ENCODE data around the gene PLEKHG3.

Gene PLEKHG3

DNA sequence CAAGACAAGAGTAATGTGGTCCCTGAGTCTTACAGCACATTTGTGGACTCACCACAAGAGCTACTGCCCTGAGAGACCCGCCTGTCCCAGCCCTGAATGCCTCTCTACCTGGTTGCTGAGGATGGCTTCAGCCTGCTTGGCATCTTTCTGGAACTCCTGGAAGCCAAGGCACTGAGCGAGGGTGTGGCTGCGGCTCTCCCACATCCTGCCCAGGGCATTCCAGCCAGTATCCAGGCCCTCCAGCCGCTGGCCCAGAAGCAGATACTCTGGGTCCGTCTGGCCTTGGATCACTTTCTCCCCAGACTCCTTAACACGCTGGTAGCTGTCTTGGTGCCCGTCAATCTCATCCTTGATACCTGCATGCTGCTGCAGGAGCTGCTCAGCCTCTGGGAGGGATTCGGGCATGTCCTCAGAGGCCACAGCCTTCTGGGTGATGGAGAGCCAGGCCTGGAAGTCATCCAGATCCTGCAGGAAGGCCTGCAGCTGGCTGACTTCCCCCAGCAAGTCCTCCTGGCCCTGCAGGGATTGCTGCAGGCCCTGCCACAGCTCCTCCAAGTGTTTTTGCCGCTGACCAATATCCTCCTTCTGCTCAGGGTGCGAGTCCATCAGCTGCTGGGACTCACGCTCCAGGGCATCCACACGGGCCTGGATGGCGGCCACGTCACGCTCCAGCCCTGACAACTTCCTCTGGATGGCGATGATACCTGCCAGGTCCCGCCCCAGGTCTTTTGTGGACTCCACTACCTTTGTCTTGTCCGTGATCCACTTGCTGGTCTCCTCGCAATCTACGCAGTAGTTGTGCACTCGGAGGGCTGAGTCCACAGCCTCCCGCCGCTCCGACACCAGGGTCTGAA, 82.3 kb downstream of the PLEKHG3 start:
- no peak for DNase-seq (ENCODE audit: low read depth)

DNA sequence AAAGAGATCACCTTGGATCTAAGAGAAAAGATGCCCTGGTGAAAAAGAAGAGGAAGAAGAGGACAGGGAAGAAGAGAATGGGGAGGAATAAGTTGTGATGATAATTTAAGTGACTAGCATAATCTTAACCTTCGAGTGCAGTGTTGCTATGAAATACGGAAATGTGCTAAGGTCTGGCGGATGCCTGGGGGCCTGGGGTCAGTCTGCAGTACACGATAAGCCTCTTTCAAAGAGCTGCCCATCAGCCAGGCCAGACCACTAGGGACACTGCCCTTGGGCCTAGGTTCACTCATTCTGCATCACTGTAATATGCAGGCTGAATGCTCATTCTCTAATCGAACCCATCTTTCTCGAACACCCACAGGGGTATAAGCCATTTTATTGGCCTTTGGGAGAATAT, 83.4 kb downstream of the PLEKHG3 start:
- no peak for DNase-seq (ENCODE audit: low read depth)

DNA sequence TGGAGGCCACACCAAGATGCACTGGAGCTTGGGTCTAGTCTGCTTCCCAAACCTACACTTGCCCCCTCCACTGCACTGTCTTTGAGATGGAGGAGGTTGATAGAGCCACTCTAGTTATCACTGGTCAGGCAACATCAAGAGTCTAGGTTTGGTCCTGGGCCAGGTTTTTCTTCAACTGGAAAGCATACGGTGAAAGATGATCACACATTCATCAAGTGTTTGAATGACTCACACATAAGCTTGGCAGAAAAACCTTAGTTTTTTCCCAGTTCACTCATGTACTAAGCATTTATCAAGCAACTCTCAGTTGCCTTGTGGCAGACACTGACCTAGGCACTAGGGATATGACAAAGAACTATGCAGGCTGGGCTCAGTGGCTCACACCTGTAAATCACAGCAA, 84.5 kb downstream of the PLEKHG3 start:
- no peak for DNase-seq (ENCODE audit: low read depth)

DNA sequence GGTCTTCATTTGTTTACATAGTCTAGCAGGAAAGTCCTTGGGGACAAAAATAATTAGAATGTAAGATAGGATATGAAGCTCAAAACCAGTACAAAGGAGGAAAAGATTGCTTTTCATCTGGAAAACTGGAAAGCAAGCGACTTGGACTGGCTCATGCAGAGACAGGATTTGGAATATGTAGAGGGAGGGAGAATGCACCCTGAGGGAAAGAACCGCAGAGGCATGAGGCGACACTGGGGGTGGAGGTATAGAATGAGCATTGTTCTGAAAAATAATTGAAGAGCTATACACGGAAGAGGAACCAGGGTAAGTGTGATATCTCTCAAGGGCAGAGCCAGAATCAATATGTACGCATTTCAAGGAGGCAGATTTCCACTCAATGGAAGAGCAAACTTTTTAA, 85.5 kb downstream of the PLEKHG3 start:
- no peak for DNase-seq (ENCODE audit: low read depth)

DNA sequence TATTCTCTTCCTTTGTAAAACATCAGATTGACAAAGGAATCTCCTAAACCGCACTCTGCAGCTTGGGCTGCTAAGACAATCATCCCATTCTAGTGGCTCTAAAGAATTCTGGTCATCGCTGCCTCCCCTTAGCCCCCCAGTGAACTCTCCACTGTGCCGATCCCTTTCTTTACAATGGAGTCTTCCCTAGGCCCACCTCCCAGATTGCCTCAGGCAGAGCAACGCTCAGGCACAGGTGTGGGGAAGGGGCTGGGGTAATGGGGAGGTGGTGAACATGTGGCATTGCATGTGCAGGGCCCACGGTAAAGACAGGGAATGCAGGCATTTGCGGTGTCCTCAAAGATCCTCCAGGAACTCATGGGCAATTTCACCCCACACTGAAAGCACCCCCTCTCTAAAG, 86.3 kb downstream of the PLEKHG3 start:
- DNase-seq (ENCODE audit: low read depth): no peak

DNA sequence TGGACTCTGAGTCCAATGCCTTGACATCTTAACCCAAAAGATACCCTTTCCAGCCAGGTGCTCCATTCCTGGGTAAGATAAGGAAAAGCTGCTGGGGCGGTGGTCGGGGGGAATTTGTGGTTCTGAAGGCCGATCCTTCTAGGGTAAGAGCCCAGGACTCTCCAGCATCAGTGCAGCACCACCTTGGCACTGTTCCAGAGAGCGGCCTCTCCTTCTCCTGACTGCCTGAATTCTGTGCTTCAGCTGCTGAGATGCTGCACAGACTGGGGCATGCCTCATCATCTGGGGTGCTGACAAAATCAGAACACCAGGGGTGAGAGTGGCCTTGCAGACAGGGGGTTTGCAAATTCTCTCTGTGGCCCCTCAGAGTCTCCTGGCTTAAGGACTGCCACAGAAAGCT, 88.0 kb downstream of the PLEKHG3 start:
- DNase-seq (ENCODE audit: low read depth): no peak

DNA sequence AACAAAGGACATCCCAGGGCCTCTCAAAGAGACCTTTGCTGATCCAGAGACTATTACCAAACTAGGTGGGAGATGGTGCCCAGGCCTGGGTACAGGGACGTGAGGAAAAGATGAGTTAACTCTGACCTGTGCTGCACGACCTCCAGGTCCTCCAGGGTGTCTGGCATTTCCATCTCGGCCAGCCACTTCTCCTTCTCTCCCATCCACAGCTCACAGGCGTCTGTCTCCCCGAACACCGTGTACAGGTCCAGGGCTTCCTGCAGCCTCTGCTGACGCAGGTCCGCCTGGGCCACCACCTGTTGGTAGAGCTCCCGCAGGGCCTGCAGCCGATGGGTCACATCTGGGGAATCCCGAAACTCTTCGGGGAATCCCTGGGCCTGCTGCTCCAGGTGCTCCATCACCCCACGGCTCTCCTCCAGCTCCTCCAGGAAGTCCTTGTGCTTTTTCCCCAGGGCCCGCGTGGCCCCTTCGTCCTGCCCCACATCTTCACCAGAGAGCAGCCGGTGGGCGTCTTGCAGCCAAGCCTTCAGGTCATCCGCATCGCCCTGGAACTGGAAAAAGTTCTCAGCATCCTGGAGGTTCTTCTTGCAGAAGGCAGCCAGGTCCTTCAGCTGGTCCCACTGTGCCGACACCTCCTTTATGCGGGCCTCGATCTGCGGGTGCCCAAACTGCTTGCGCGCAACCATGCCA, 88.8 kb downstream of the PLEKHG3 start:
- no peak for DNase-seq (ENCODE audit: low read depth)

DNA sequence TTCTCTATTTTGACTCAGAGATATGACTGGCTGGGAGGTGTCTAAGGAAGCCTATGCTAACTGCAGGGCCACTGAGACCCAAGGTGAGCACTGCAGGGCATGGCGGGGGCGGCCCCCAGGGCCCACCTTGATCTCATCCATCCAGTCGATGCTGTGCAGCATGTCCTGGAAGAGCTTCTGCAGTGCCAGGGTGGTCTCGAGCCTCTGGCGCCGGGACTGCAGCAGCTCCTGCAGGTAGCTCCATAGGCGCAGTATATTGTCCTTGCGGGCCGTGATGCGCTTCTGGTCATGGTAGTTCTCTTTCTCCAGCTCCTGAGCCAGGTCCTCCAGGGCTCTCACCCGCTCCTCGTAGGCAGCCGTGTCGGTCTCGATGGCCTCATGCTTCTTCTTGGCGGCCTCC, 91.0 kb downstream of the PLEKHG3 start:
- no peak for DNase-seq (ENCODE audit: low read depth)

DNA sequence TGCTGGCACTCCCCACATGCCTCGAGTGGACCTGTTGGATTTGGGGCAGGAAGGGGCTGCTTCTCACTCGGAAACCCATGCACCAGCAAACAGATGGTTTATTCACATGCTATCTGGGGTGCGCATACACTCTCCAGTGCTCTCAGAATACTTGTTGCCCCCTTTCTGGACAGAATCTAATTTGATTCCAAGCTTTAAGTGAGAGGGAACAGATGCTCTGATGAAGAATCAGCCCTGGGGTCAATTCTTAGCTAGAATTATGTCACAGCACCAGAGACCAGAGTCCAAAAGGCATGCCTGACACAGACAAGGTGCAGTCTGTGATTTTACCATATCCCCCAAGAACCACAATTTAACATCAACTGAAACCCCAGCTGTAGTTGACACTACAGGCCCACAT, 91.7 kb downstream of the PLEKHG3 start:
- no peak for DNase-seq (ENCODE audit: low read depth)

DNA sequence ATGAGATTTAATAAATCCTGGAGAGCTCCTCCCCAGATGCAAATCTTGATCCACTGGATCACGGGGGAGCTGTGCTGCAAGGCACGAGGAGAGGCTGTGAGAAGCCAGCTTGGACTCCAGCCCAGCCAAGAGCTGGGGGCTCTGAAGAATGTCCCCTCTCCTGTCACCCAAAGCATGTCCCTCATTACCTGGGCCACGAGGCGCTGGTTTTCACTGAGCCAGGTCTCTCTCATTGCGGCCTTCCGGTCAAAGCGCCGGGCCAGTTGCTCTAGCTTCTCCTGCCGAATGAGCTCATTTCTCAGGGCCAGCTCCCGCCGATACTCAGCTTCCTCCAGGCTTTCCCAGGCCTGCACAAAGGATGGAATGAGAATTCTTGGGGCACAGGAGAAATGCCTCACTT, 92.1 kb downstream of the PLEKHG3 start:
- DNase-seq (ENCODE audit: low read depth): no peak

DNA sequence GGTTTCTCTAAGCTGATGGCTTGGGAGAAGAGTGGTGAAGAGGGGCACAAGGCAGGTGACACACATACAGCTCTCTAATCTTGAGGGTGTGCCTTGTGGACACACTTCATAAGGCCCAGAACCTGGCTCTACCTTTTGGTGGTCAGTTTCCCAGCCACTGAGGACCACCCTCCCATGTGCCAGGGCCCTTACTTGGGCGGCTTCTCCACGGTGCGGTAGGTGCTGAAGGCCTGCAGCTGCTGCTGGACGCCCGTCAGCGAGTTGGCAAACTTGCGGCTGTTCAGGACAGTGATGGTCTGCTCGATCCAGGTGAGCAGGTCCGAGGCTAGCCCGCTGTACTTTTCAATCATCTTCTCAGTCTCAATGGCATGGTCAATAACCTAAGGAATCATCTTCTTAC, 95.3 kb downstream of the PLEKHG3 start:
- DNase-seq (ENCODE audit: low read depth): no peak

Measured in activated T-cell treated with anti-CD3 and anti-CD28 coated beads for 1 hour (primary cell).